ENCODE measurements around the gene OR10P1. TPM values are rescaled to one million over a fixed set of nuclear protein-coding genes. Genes with fewer than 3 reads are reported as not detected.

OR10P1 gene
- total and polyA plus RNA-seq, 2 of the 4 experiments (the other 2 are of a cell fraction), result not detected

- H2BK120ac ChIP-seq (ENCODE audit: low read depth, low read length), result no peak overlapping the region
- CTCF ChIA-PET, result interaction anchor here (0.7 kb wide), 1 partner anchor 47 kb away, joined by 3 read pairs; no protein-coding TSS in a partner anchor
- H2BK5ac ChIP-seq (ENCODE audit: low read depth, low read length, poor library complexity, severe bottlenecking), result no peak overlapping the region
- no TSS peak for BruUV-seq (replicated peaks)
- POLR2A ChIA-PET (ENCODE audit: unreplicated experiment), result no interaction called here
- in situ Hi-C loops (cut with MboI; ENCODE audit: low sequenced_read_pairs) (no loop called here), intact Hi-C loops (cut with micrococcal nuclease) (no loop called here), dilution Hi-C loops (cut with HindIII; ENCODE audit: low sequenced_read_pairs, unreplicated experiment) (no loop called here)
- H3K9me1 ChIP-seq (ENCODE audit: insufficient read depth, low read length), result no peaks in the 10 kb centered on the region
- H3K18ac ChIP-seq (ENCODE audit: low read depth, low read length), result no peak overlapping the region
- H2BK20ac ChIP-seq (ENCODE audit: low read depth, low read length), result no peak overlapping the region
- H3K79me1 ChIP-seq (ENCODE audit: low read depth in 1 of 2, low read length in 2 of 2), result no peaks in the 10 kb centered on the region
- H2AFZ ChIP-seq (replicated peaks; ENCODE audit: low read length, poor library complexity), result no peak overlapping the region
- H3K27me3 ChIP-seq (ENCODE audit: control insufficient read depth, insufficient read depth, low read length), result peaks cover 3% of the 10 kb centered on the region
- H3K4me2 ChIP-seq (ENCODE audit: low read depth, low read length), result no peak overlapping the region
- H2AK5ac ChIP-seq (ENCODE audit: low read depth, low read length), result no peak overlapping the region
- no peak overlapping the region for H3K14ac ChIP-seq (replicated peaks; ENCODE audit: low read depth, low read length)
- H4K20me1 ChIP-seq (ENCODE audit: insufficient read depth, low read length), result no peaks in the 10 kb centered on the region
- H4K8ac ChIP-seq (ENCODE audit: low read depth in 2 of 2, low read length in 2 of 2), result no peak overlapping the region
- no peak overlapping the region for H3K27ac ChIP-seq (ENCODE audit: insufficient read depth, low read length)
- DNase-seq (no peak), ATAC-seq (ENCODE audit: low read depth) (no peak)
- no peaks in the 10 kb centered on the region for H3K4me1 ChIP-seq (ENCODE audit: control insufficient read depth, insufficient read depth, low read length)
- no peak overlapping the region for H3K9ac ChIP-seq (ENCODE audit: low read depth, low read length)
- no peaks in the 10 kb centered on the region for H3K9me3 ChIP-seq (ENCODE audit: control insufficient read depth, insufficient read depth, low read length)
- TF ChIP-seq MAFK (IDR thresholded peaks at IDR 0.05; ENCODE audit: low read depth, low read length) (no peak), MXI1 (IDR thresholded peaks at IDR 0.05; ENCODE audit: borderline replicate concordance, low read depth, low read length) (no peak), MAZ (IDR thresholded peaks at IDR 0.05; ENCODE audit: borderline replicate concordance, low read depth, low read length) (no peak), CHD1 (IDR thresholded peaks at IDR 0.05; ENCODE audit: low read depth, low read length) (no peak), BHLHE40 (IDR thresholded peaks at IDR 0.05; ENCODE audit: low read depth, low read length) (no peak), FOS (IDR thresholded peaks at IDR 0.05; ENCODE audit: low read depth, low read length) (no peak), RCOR1 (IDR thresholded peaks at IDR 0.05; ENCODE audit: insufficient replicate concordance, low read length) (no peak), RFX5 (IDR thresholded peaks at IDR 0.05; ENCODE audit: low read depth, low read length) (no peak), NFE2L2 (IDR thresholded peaks at IDR 0.05; ENCODE audit: low read depth, low read length) (no peak), ELK1 (IDR thresholded peaks at IDR 0.05; ENCODE audit: borderline replicate concordance, low read depth, low read length) (no peak), CTCF (conservative IDR thresholded peaks at IDR 0.05; ENCODE audit: low read depth, low read length) (no peak)
- H3K4me3 ChIP-seq (ENCODE audit: insufficient read depth, low read depth, low read length), result no peak overlapping the region
- H3K56ac ChIP-seq (ENCODE audit: extremely low read depth, insufficient read depth, low read length), result no peak overlapping the region
- no peak overlapping the region for H3K4ac ChIP-seq (ENCODE audit: low read depth, low read length)
- H4K91ac ChIP-seq (ENCODE audit: insufficient read depth, low read depth, low read length), result no peak overlapping the region
- H2AK9ac ChIP-seq (replicated peaks; ENCODE audit: low read depth, low read length, poor library complexity), result no peak overlapping the region
- no peaks in the 10 kb centered on the region for H3K36me3 ChIP-seq (ENCODE audit: control insufficient read depth, insufficient read depth, low read length)
- no peak overlapping the region for H4K5ac ChIP-seq (ENCODE audit: low read depth, low read length)
- H2BK15ac ChIP-seq (ENCODE audit: low read depth, low read length), result no peak overlapping the region
- H3K23ac ChIP-seq (ENCODE audit: low read depth, low read length), result no peak overlapping the region
These were observed 36.9 kb downstream of the OR10P1 start for GRCh38 chr12:55673638-55674037.
